ENCODE measurements around the gene ICE2.

ICE2 gene

GRCh38 chr15:60480149-60480548 is 1.2 kb upstream of the ICE2 start:
- TF ChIP-seq, protein P1, sequence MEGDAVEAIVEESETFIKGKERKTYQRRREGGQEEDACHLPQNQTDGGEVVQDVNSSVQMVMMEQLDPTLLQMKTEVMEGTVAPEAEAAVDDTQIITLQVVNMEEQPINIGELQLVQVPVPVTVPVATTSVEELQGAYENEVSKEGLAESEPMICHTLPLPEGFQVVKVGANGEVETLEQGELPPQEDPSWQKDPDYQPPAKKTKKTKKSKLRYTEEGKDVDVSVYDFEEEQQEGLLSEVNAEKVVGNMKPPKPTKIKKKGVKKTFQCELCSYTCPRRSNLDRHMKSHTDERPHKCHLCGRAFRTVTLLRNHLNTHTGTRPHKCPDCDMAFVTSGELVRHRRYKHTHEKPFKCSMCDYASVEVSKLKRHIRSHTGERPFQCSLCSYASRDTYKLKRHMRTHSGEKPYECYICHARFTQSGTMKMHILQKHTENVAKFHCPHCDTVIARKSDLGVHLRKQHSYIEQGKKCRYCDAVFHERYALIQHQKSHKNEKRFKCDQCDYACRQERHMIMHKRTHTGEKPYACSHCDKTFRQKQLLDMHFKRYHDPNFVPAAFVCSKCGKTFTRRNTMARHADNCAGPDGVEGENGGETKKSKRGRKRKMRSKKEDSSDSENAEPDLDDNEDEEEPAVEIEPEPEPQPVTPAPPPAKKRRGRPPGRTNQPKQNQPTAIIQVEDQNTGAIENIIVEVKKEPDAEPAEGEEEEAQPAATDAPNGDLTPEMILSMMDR (IDR thresholded peaks at IDR 0.05; ENCODE audit: insufficient read depth, low read depth, low read length, missing control alignments), result no peak
- no peak overlapping the region for H3K4me3 ChIP-seq (ENCODE audit: low read length)
- DNase-seq (ENCODE audit: low read depth), result no peak

DNA sequence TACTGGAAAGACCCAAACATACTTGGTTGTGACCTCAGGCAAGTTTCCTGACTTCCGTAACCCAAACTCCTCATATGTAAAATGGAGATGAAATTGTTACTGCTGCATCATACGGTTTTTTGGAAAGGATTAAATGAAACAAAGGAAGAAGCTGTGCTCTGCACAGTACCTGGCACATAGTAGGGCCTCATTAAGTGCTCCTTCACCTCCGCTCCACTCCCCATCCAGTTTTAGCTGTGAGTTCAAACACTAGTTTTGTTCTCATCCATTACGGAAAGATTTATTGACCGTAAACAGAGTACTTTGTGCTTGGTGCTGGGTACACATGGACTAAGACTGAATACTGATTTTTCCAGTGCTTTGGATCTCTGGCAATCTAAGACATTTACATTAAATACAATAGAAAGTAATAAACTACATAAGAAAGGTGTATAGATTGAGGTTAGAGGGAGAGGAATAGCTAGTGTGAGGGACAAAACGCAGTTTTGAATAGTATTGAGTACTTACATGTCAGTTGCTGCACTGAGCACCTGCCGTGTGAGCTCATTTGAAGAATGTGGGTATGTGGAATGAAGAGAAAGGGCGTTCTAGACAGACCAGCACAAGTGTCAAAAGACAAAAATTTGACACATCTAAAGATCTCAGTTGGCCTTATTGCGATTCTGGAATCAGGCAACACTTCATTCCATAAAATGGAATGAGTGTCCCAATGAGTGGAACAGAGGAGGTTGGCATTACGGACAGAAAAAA is 594 bp upstream of the ICE2 start:
- TF ChIP-seq, protein P1 (IDR thresholded peaks at IDR 0.05; ENCODE audit: insufficient read depth, low read depth, low read length, missing control alignments), result no peak
- peak overlapping the region; percentile 90 for H3K4me3 ChIP-seq (ENCODE audit: low read length)
- DNase-seq (ENCODE audit: low read depth), result no peak

GRCh38 chr15:60477916-60478565 is 901 bp downstream of the ICE2 start:
- peak overlapping the region; percentile 90 for H3K4me3 ChIP-seq (ENCODE audit: low read length)
- peak; percentile 22 for DNase-seq (ENCODE audit: low read depth)
- TF ChIP-seq, protein P1 (IDR thresholded peaks at IDR 0.05; ENCODE audit: insufficient read depth, low read depth, low read length, missing control alignments), result no peak

DNA sequence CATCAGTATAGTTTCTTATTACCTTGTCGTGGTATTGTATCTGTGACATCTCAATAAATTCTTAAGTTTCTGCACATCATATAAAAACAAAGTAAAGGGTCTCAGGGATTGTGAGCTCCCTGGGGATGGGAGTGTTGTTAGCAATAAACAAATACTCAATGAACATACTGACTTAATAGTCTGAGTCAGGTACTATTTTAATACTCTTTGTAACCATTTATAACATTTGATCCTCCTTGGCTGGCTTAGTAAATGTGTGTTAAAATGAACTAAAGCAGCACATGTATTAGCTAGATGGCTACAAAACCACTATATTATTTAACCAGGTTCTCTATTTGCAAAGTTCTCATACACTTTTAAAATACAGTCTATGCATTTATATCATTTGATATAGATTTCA is 1.8 kb downstream of the ICE2 start:
- no peak overlapping the region for H3K4me3 ChIP-seq (ENCODE audit: low read length)
- DNase-seq (ENCODE audit: low read depth), result no peak
- TF ChIP-seq, protein P1 (IDR thresholded peaks at IDR 0.05; ENCODE audit: insufficient read depth, low read depth, low read length, missing control alignments), result no peak

GRCh38 chr15:60476713-60477112 is 2.2 kb downstream of the ICE2 start:
- no peak for DNase-seq (ENCODE audit: low read depth)
- no peak overlapping the region for H3K4me3 ChIP-seq (ENCODE audit: low read length)

GRCh38 chr15:60473135-60473534 is 5.8 kb downstream of the ICE2 start:
- H3K4me3 ChIP-seq (ENCODE audit: low read length), result no peak overlapping the region
- no peak for DNase-seq (ENCODE audit: low read depth)
- TF ChIP-seq, protein P1 (IDR thresholded peaks at IDR 0.05; ENCODE audit: insufficient read depth, low read depth, low read length, missing control alignments), result no peak

More at GRCh38 chr15:60476713-60477112, 2.2 kb downstream of the ICE2 start:
- TF ChIP-seq, protein P1 (IDR thresholded peaks at IDR 0.05; ENCODE audit: insufficient read depth, low read depth, low read length, missing control alignments), result no peak
